Forelimb muscle (tissue), 1 donor: ENCODE results near the gene SENP7. TPM values are rescaled to one million over a fixed set of nuclear protein-coding genes. Genes with fewer than 3 reads are reported as not detected.

Experiments
- polyA plus RNA-seq: library from polyadenylated mRNA; unstranded; fragments of 120-200 nt; gene quantifications from one replicate; pipeline ENCODE4 v1.2.1, GENCODE V29; 2013; ENCODE audit not compliant: insufficient read length

Gene SENP7
- polyA plus RNA-seq, 1 donor, result 36.9 TPM

Other genes starting within 250 kb of the SENP7 start
- gene IMPG2, start 192.6 kb downstream of the SENP7 start, polyA plus RNA-seq, result 1.8 TPM
- gene TRMT10C, start 48.7 kb upstream of the SENP7 start, polyA plus RNA-seq, result 21.6 TPM
- 115 TPM for gene PCNP, start 61.0 kb upstream of the SENP7 start, polyA plus RNA-seq
- 14.3 TPM for gene ZBTB11, start 163.9 kb upstream of the SENP7 start, polyA plus RNA-seq
- 2,149 TPM for gene RPL24, start 173.5 kb upstream of the SENP7 start, polyA plus RNA-seq
- gene CEP97, start 211.4 kb upstream of the SENP7 start, polyA plus RNA-seq, result 12.5 TPM